GM18517 (cell line): ENCODE measurements around the gene SOSTDC1.
A peak's percentile ranks its signal among the peaks of the same experiment; 100 is the strongest.

Experiments used
- ATAC-seq: cut with Tn5 transposase; IDR thresholded peaks from one replicate; pipeline ENCODE4 v1.9.1; 2021; ENCODE audit warnings: mild to moderate bottlenecking, moderate library complexity; ENCODE audit not compliant: unreplicated experiment

The SOSTDC1 gene

GRCh38 chr7:16420649-16421332 is 44.7 kb downstream of the SOSTDC1 start:
- ATAC-seq: peak; percentile 89

- ATAC-seq: no peak
These were observed 45.2 kb downstream of the SOSTDC1 start for GRCh38 chr7:16420329-16420648.

DNA sequence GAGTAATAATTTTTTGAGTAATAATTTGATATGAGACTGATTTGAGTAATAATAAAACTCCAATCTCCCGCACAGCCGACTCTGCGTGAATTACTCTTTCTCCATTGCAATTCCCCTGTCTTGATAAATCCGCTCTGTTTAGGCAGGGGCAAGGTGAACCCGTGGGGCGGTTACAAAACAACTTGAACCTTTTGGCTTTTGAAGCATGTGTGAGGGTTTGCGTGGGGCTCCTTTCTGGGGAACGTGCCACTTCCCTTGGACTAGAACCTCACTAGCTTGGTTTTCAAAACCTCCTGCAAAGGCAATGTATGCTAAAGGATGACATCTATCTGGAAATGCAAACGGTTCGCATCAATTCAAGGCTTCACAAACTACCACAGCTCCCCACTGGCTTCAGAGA is 45.7 kb downstream of the SOSTDC1 start:
- ATAC-seq: no peak

DNA sequence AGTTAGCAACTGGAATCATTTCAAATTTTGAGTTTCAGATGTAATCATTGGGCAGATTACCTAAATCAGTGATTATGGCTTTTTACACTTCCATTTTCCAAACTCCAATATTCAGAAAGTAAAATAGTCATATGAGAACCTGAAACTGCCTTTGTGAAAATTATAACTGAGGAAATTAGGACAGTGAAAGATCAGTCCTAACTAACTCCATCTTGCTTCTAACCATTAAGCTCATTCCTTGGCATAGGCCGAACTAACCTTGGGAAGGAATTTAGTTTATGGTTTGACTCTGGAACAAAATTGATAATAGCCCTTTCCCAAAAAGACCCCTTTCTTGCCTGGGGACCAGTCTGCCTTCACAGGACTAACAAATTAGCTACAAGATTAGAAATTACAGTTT is 46.4 kb downstream of the SOSTDC1 start:
- no peak for ATAC-seq

DNA sequence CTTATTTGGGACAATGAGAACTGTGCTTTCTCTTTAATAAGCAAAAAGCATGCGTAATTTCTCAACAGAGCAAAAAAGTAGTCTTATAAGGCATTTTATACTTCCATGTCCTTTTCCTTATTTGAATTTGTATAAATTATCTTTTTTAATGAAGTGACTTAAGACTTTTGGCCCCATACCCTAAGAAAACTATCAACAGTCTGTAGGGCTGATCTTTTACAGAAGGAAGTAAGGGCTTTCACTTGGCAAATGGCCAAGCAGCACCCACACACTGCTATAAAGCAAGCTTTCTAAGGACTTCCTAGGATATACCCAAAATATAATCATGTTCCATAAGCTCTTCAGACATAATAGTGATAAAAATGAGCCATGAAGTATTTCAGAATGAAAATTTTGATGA is 47.6 kb downstream of the SOSTDC1 start:
- ATAC-seq: no peak

DNA sequence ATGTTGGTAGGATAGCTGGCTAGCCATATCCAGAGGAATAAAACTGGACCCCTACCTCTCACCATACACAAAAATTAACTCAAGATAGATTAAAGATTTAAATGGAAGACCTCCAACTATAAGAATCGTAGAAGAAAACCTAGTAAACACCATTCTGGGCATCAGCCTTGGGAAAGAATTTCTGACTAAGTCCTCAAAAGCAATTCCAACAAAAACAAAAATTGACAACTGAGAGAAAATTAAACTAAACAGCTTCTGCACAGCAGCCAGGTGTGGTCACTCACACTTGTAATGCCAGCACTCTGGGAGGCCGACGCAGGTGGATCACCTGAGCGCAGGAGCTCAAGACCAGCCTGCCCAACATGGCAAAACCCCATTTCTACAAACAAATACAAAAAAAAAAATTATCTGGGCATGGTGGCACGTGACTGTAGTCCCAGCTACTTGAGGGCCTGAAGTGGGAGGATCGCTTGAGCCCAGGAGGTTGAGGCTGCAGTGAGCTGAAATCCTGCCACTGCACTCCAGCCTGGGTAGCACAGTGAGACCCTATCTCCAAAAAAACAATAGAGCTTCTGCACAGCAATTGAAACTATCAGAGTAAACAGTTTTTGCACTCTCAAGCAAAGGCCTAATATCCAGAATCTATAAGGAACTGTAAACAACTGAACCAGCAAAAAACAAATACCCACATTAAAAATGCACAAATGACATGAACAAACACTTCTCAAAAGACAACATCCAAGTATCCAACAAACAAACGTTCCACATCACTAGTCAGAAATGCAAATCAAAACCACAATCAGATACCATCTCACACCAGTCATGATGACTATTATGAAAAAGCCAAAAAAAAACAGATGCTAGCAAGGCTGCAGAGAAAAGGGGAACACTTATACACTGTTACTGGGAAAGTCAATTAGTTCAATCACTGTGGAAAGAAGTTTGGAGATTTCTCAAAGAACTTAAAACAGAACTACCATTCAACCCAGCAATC is 49.0 kb downstream of the SOSTDC1 start:
- ATAC-seq: no peak

GRCh38 chr7:16412274-16413254 is 53.0 kb downstream of the SOSTDC1 start:
- ATAC-seq: no peak
